ENCODE results near the gene C5orf46. TPM values are rescaled to one million over a fixed set of nuclear protein-coding genes. Genes with fewer than 3 reads are reported as not detected.

C5orf46 gene
- total and polyA plus RNA-seq, 2 donors (not counting 3 experiments of a cell fraction or from before 2014, with no cell fraction given): 0.66 TPM; not detected in 1

DNA sequence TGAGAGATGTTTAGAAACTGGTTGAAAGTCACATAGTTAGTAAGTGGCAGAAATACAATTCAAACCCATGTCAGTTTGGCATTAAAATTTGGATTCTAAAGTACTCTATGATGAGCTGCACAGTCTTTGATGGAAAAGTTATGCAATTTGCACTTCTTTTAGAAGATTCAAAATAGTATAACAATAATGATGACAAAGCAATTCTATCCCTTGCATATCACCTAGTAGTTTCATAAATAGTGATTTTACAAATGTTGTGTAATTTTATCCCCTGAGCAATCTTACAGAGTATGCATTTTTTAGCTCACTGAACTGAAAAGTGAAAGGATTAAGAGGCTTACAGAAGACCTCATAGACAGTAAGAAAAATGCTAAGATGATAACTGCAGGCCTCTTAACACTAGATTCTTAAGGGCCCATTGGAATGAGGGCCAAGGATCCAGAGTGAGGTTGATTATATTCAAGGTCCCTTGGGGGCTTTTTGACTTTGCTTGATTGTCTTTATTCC lies 3.7 kb downstream of the C5orf46 start:
- Histone ChIP-seq H3K36me3 (ENCODE audit: control insufficient read depth in 2 of 2, extremely low read depth in 1 of 2, insufficient read depth in 2 of 2, low read length in 2 of 2) (no peaks in the 10 kb centered on the region), H3K9me1 (replicated peaks; ENCODE audit: control insufficient read depth, extremely low read depth, insufficient read depth, low read length) (no peaks in the 10 kb centered on the region), H3K4me1 (ENCODE audit: control insufficient read depth, extremely low read depth, insufficient read depth, low read length) (peaks cover 10% of the 10 kb centered on the region), H4K20me1 (replicated peaks; ENCODE audit: control insufficient read depth, extremely low read depth, insufficient read depth, low read length) (no peaks in the 10 kb centered on the region), H3K4me3 (replicated peaks in 1 of 3; ENCODE audit: insufficient read depth in 1 of 3, low read depth in 1 of 3, low read length in 3 of 3) (no peak overlapping the region), H3K4me2 (ENCODE audit: insufficient read depth, low read length) (no peak overlapping the region), H3K9ac (replicated peaks; ENCODE audit: extremely low read depth, insufficient read depth, low read length) (no peak overlapping the region), H3K9me3 (replicated peaks; ENCODE audit: control insufficient read depth, insufficient read depth, low read length) (no peaks in the 10 kb centered on the region), H2AFZ (ENCODE audit: low read depth, low read length) (no peak overlapping the region), H3K79me2 (ENCODE audit: control insufficient read depth, insufficient read depth, low read length) (no peaks in the 10 kb centered on the region), H3K27ac (ENCODE audit: insufficient read depth, low read depth, low read length) (no peak overlapping the region), H3K27me3 (ENCODE audit: control insufficient read depth in 2 of 2, insufficient read depth in 2 of 2, low read length in 2 of 2) (no peaks in the 10 kb centered on the region)
- dilution Hi-C loops (cut with MboI; ENCODE audit: extremely low pct_ligation_motif_present, low sequenced_read_pairs): no loop called here
- ChIA-PET POLR2A (no interaction called here), CTCF (no interaction called here)
- no TSS peak for BruUV-seq (replicated peaks)
- TF ChIP-seq MAX (IDR thresholded peaks at IDR 0.05; ENCODE audit: insufficient read depth, insufficient read length) (no peak), CTCF (IDR thresholded peaks at IDR 0.05; ENCODE audit: extremely low read depth in 1 of 2, insufficient read depth in 1 of 2, low read depth in 1 of 2, low read length in 2 of 2) (no peak), GATA2 (IDR thresholded peaks at IDR 0.05; ENCODE audit: insufficient read depth, insufficient read length, low read depth, low read length) (no peak)
- no peak for FAIRE-seq
- DNase-seq (ENCODE audit: low read depth, low spot score): no peak
- intact Hi-C loops (cut with micrococcal nuclease): no loop called here

DNA sequence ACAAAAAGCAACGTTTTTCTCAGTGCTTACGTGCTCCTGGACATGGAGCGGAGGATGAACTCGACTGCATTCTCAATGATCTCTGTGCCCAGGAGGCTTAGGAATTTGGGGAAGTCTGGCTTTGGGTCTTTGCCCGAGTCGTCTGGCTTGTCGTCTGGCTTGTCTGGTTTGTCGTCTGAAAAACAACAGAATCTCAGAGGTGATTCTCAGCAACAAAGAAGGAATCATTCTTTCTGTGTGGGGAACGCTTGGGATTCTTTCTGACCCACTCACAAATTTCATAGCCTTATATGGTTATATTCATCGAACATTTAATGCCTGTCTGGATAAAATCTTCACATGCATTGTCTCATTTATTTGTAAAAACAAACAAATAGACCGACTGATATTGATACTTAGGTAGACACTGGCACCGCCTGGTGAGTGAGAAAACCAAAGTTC lies 4.7 kb downstream of the C5orf46 start:
- Histone ChIP-seq H3K9ac (replicated peaks; ENCODE audit: extremely low read depth, insufficient read depth, low read length) (no peak overlapping the region), H3K4me1 (ENCODE audit: control insufficient read depth, extremely low read depth, insufficient read depth, low read length) (peaks cover 10% of the 10 kb centered on the region), H3K27ac (ENCODE audit: insufficient read depth, low read depth, low read length) (no peak overlapping the region), H2AFZ (ENCODE audit: low read depth, low read length) (no peak overlapping the region), H3K4me3 (replicated peaks in 1 of 3; ENCODE audit: insufficient read depth in 1 of 3, low read depth in 1 of 3, low read length in 3 of 3) (no peak overlapping the region), H3K27me3 (ENCODE audit: control insufficient read depth in 2 of 2, insufficient read depth in 2 of 2, low read length in 2 of 2) (no peaks in the 10 kb centered on the region), H3K4me2 (ENCODE audit: insufficient read depth, low read length) (no peak overlapping the region), H3K79me2 (ENCODE audit: control insufficient read depth, insufficient read depth, low read length) (no peaks in the 10 kb centered on the region), H4K20me1 (replicated peaks; ENCODE audit: control insufficient read depth, extremely low read depth, insufficient read depth, low read length) (no peaks in the 10 kb centered on the region), H3K9me3 (replicated peaks; ENCODE audit: control insufficient read depth, insufficient read depth, low read length) (no peaks in the 10 kb centered on the region), H3K36me3 (ENCODE audit: control insufficient read depth in 2 of 2, extremely low read depth in 1 of 2, insufficient read depth in 2 of 2, low read length in 2 of 2) (no peaks in the 10 kb centered on the region), H3K9me1 (replicated peaks; ENCODE audit: control insufficient read depth, extremely low read depth, insufficient read depth, low read length) (no peaks in the 10 kb centered on the region)
- ChIA-PET POLR2A (no interaction called here), CTCF (interaction anchor here (1.2 kb wide), 1 partner anchor 44 kb away, joined by 3 read pairs; no protein-coding TSS in a partner anchor)
- TF ChIP-seq MYC (IDR thresholded peaks at IDR 0.05; ENCODE audit: low read depth, low read length): no peak
- FAIRE-seq: no peak
- intact Hi-C loops (cut with micrococcal nuclease): no loop called here
- DNase-seq (ENCODE audit: low read depth, low spot score): no peak
- dilution Hi-C loops (cut with MboI; ENCODE audit: extremely low pct_ligation_motif_present, low sequenced_read_pairs): no loop called here
- BruUV-seq (replicated peaks): no TSS peak

Measured in endothelial cell of umbilical vein (primary cell).